Suppressor macrophage treated with lipopolysaccharide for 4 hours (primary cell): ENCODE data around the gene S100A5.
"Not testable (repeated sequence)": the region's sequence is repeated elsewhere in the genome, so short reads cannot be mapped to it uniquely, and the experiment has no call there.

Source experiments
- DNase-seq: peaks from one replicate; pipeline ENCODE4 v3.0.0-alpha.2; 2020

The S100A5 gene

DNA sequence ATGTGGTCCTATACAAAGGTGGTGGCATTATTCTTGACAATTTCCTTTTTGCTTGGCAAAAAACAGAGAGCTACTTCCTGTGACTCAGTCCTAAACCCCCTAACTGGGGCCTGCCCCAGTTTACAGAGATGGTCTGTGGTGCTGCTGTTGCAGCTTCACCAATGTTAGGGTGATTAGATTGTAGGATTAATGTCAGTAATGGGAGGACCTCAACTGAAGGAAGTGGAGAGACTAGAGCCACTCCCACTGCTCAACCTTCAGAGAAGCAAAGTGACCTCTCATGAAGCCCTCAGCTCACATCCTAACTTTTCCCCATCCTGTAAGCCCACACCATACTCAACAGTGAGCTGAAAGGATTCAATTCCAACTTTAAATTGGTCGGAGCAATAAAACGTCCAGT lies 8.6 kb downstream of the S100A5 start:
- DNase-seq: no peak

DNA sequence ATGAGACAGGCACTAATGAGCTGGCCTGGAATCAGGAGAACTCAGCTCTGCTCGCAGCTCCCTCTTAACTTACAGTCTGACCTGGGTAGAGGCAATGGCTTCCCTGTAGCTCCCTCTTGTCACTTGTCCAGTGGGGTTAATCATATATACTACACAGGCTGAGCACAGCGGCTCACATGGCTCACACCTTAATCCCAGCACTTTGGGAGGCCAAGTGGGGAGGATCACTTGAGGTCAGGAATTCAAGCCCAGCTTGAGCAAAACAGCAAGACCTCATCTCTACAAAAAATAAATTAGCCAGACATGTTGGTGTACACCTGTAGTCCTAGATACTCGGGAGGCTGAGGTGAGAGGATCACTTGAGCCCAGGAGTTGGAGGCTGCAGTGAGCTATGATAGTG lies 9.1 kb downstream of the S100A5 start:
- no peak for DNase-seq

GRCh38 chr1:153527683-153528040 lies 13.1 kb downstream of the S100A5 start:
- no peak for DNase-seq

DNA sequence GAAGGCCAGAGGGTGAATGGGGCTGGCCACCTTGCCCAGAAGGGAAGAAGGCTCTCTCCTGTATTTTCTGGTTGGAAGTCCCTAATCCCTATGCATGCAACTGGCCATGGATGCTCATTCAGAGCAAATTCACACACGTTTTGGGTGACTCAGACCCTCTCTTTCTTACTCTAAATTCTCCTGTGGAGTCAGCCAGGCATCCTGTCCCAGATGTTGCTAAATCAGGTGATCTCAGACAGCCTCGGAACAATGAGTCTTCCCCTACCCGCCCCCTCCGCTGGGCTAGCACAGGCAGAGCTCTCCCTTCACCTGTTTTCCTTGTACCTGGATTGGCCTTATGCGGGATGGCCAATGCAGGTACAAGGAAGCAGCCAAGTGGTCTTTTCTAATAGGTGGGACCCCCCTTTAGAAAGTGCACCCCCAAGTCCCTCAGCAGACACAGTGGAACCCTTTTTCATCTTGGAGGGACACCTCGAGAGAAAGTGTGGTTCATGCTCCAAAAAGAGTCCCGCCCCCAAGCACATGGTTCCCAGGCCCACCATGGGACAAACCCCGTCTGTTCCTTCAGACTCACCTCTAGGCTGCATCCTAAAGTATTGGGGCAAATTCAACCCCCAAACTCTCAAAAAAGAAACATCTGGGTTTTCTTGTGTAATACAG lies 13.6 kb downstream of the S100A5 start:
- no peak for DNase-seq

GRCh38 chr1:153526132-153526543 lies 14.6 kb downstream of the S100A5 start:
- peak; percentile 35 for DNase-seq

GRCh38 chr1:153525088-153525728 lies 15.5 kb downstream of the S100A5 start:
- DNase-seq: no peak

- DNase-seq: not testable (repeated sequence)
Observed at GRCh38 chr1:153522353-153523048, 18.2 kb downstream of the S100A5 start.

- not testable (repeated sequence) for DNase-seq
Observed at GRCh38 chr1:153521808-153522207, 18.9 kb downstream of the S100A5 start.

DNA sequence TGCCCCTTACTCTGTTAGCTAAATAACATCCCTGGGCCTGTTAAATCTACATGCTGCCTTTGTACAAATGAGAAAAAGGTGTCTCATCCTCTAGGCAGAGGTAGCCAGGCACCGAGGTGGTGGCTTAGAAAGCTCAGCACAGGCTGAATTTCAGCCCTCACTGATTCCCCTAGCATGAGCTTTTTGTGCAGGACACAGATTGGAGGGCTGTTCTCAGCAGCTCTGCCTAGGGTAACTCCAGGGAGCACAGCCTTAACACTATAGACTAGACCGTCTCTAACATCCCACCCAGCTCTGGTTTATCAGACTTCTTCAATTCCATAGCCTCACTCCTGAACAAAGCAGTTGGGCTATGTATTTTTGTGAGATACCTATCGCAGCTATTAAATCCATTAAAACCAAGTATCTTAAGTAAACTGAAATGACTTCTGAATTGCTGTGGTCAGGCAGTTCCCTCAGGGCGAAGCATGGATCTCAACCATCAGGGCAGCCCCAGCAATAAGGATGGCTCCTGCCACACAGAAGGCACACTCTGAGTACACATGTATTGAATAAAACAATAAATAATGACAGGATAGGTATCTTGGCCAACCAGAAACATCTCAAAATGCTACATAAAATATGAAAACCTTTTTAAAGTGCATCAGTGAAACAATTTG lies 19.8 kb downstream of the S100A5 start:
- DNase-seq: no peak

GRCh38 chr1:153520137-153520691 lies 20.5 kb downstream of the S100A5 start:
- not testable (repeated sequence) for DNase-seq

DNA sequence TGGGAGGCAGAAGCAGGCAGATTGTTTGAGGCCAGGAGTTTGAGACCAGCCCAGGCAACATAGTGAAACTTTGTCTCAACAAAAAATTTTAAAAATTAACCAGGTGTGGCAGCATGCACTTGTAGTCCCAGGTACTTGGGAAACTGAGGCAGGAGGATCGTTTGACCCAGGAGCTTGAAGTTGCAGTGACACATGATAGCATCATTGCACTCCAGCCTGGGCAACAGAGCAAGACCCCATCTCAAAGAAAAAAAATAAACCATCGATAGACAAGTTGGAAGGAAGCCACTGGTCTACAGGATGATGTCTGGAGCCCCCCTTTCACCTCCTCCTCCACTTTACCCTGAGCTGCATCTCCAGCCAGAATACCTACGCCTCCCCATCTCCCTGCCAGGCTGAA lies 21.5 kb downstream of the S100A5 start:
- DNase-seq: no peak

DNA sequence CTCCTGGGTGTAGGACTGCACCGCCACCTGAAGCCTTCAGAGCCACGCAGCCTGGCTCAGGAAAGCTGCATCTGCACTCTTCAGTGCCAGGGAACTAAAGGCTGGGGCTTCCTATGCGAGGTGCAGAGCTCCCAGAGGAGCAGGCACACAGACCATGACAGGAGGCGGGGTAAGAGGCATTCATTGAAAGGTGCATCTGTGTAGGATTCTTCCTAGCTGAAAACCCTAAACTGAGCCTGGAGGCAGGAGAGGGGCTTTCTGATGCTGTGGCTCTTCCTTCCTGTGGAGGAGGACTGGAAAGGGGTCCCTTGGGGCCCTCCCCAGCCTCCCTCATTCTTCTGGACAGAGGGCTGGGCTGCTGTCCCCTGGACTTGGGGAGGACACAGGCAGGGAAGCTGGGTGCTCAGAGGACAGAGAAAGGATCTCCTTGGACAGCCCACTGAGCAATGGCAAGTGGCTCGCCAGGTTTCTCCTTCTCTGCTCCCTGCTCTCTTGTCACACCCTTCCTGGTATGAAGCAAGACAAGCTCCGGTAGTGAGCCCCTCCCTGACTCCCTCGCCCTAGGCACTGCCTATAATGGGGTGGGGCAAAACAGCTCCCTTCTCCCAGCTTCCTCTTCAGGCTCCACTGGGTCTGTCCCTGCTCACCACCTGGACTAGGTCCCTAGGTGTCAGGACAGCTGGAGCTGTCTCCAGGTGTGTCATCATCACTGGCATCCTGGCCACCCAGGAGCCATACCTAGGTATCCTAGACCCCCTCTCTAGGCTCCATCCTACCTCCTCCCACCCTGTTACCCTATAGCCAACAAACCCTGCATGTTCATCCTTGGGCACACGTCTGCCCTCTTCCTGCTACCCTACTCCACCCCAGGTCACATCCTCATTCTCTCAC lies 25.0 kb downstream of the S100A5 start:
- DNase-seq: no peak

GRCh38 chr1:153513666-153514065 lies 27.1 kb downstream of the S100A5 start:
- no peak for DNase-seq

DNA sequence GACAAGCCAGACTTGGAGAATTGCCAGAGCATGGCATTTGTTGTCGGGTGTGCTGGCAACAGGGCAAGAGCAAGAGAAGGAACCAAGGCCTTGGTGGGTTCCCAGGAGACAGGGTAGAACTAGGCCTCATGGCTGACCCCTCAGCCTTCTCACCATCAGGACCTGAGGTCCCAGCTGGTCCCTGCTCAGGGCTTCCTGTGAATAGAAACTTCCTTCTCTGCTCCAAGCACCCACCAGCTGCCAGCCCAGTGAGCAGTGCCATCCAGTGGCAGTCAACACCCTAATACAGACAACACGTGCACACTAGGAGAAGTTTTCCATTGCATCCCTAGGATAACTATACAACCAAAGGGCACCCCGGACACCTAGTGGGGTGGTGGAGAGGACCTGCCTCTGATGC lies 27.7 kb downstream of the S100A5 start:
- DNase-seq: no peak

DNA sequence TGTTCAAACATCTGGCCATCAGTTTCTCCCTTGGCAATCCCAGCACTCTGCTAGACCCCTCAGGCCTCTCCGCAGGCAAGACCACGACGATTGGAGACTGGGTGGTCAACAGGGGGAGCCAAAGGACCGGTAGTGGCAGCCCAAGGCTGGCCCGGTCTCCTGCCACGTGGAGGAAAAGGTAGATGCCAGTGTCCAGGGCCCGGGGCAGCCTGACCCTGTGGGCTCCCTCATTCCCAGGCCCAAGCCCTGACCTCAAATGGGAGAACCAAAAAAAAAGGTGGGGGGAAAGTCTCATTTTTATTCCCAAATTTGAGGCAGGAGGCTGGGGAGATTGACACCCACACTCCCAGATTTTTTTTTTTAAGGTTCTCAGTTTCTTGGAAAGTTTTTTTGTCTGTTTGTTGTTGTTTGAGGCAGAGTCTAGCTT lies 29.7 kb downstream of the S100A5 start:
- peak; percentile 80 for DNase-seq

GRCh38 chr1:153509729-153510354 lies 30.9 kb downstream of the S100A5 start:
- peak; percentile 53 for DNase-seq

DNA sequence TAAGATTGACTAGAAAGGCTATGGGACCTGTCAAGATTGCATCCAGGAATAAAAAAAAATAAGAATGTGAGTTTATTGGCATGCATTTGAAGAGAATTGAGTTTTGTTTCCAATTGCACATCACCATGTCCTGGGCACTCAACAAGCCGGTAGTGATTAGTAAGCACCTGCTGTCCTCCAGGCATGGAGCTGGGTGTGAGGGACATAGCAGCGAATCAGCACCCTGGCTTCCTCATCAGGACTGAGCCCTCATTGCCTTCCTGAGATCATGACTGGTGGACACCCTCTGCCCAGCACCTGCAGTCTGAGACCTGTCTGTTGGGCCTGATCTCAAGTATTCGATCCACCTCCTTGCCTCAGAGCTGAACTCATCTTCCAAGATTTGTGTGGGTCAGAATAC lies 31.7 kb downstream of the S100A5 start:
- no peak for DNase-seq

DNA sequence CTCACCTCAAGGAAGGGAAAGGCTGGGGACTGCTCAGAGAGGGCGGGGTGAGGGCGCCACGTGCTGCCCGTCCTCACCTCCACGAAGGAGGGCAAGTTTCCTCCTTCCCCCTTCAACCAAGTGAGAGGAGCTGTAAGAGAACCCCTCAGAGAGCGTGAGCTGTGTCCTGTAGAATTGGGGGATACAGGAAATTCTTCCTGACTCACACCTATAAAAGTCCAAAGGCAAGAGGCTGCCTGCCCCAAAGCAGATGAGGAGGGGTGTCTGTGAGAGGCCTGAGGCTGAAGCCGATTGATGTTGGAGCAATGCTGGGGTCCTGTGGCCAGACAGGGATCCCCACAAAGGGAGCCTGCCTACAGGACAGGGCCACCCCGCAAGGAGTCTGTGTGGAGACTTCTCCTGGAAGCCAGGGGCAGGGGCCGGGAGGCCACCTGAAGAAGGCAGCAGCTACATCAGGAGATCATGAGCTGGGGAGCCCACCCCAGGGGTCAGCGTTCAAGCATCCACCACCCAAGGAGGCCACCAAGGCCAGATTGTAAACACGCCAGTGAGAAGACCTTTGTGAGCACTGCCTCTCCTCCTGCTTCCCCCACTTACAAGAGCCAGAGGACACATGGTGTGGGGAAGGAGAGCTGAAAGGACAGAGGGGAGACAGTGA lies 32.7 kb downstream of the S100A5 start:
- no peak for DNase-seq

DNA sequence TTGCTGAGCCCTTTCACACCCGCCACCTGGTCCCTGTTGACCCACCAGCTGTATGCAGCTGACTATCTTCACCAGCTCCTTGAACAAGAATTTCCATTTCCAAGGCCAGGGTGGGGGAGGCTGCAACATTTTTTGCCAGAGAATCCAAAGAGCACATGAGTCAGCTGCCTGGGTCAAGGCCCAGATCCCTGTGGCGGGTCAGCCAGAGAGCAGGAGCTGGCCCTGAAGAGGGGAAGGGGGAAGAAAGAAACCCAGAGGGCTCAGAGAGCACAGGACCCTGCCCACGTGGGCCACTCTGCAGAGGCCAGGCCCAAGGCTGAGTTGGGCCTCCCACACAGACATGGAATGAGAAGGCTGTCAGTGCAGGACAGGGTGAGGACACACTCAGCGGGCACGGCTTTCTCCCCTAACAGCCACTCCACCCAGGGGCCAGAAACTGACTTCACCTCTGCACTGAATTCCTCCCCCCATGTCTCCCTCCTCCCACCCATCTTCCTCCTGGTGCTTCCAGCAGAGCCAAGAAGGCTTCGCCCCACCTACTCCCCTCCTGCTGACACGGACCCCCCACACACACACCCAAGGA lies 33.8 kb downstream of the S100A5 start:
- DNase-seq: no peak

DNA sequence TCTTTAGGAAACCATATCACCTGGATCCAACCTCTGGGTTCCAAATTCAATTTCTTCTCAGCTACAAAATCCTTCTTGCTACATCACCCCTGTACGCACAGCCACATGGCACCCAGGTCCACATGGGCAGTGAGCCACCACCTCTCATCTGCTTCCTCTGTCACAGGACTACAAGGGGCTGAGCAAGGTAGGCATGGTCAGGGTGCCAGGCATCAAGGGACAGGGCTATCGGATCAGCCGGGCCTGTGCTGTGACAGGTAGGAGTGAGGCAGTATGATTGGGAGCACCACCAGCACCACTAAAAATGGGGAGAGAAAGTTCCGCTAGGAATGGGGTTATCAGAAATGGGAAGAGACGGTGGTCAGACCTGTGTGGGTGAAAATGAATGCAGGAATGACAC lies 34.3 kb downstream of the S100A5 start:
- DNase-seq: no peak

GRCh38 chr1:153505576-153505975 lies 35.2 kb downstream of the S100A5 start:
- no peak for DNase-seq
